WTC11 (cell line): ENCODE data around the gene PIK3C2G.
"Not testable (repeated sequence)": the region's sequence is repeated elsewhere in the genome, so short reads cannot be mapped to it uniquely, and the experiment has no call there.

ENCODE experiments used
- ATF1 ChIP-seq: sonication (generic); formaldehyde crosslinking; IDR thresholded peaks from 2 replicates; pipeline ENCODE4 v1.8.1; 2023; ENCODE audit warnings: mild to moderate bottlenecking, moderate library complexity, missing genetic modification reagents
- CBFB ChIP-seq: sonication (generic); formaldehyde crosslinking; IDR thresholded peaks from 2 replicates; pipeline ENCODE4 v1.8.1; 2022; ENCODE audit warnings: mild to moderate bottlenecking, low read depth, missing genetic modification reagents
- CTCF ChIP-seq: fragments of 200-600 bp; IDR thresholded peaks from 2 replicates; pipeline ENCODE4 v1.8.0; 2022; ENCODE audit warnings: antibody characterized with exemption
- ERG ChIP-seq: fragments of 250-450 bp; sonication (Bioruptor Pico); IDR thresholded peaks from 2 replicates; pipeline ENCODE4 v1.8.0; 2021; ENCODE audit warnings: mild to moderate bottlenecking
- FOXP4 ChIP-seq: sonication (generic); formaldehyde crosslinking; IDR thresholded peaks from 2 replicates; pipeline ENCODE4 v1.8.0; 2022; ENCODE audit warnings: mild to moderate bottlenecking, missing genetic modification reagents
- NR1H2 ChIP-seq: sonication (generic); formaldehyde crosslinking; IDR thresholded peaks from 2 replicates; pipeline ENCODE4 v1.9.0; 2021; ENCODE audit warnings: mild to moderate bottlenecking, moderate library complexity, missing genetic modification reagents
- NR2C2 ChIP-seq: sonication (generic); formaldehyde crosslinking; IDR thresholded peaks from 2 replicates; pipeline ENCODE4 v1.8.0; 2022; ENCODE audit warnings: mild to moderate bottlenecking, missing genetic modification reagents
- SMAD3 ChIP-seq: sonication (generic); formaldehyde crosslinking; IDR thresholded peaks from 2 replicates; pipeline ENCODE4 v1.8.0; 2022; ENCODE audit warnings: missing genetic modification reagents, mild to moderate bottlenecking, borderline replicate concordance
- TEAD1 ChIP-seq: sonication (generic); formaldehyde crosslinking; IDR thresholded peaks from 2 replicates; pipeline ENCODE4 v1.8.0; 2022; ENCODE audit warnings: mild to moderate bottlenecking, missing genetic modification reagents
- ZMAT4 ChIP-seq: fragments of 250-450 bp; sonication (Bioruptor Pico); IDR thresholded peaks from 2 replicates; pipeline ENCODE4 v1.9.0; 2021; ENCODE audit warnings: mild to moderate bottlenecking

- TF ChIP-seq NR1H2 (CRISPR knock-in tag); TEAD1; CTCF; ATF1; SMAD3; NR2C2 (CRISPR knock-in tag); CBFB (CRISPR knock-in tag); ZMAT4 (CRISPR knock-in tag); FOXP4 (CRISPR knock-in tag); ERG (CRISPR knock-in tag): not testable (repeated sequence)
These were observed 281.2 kb downstream of the PIK3C2G start for GRCh38 chr12:18542497-18542896.
